GM12874 (cell line): Measurements from ENCODE around the gene CHL1.

ENCODE experiments used
- TF ChIP-seq, protein P1 (sequence below): IDR thresholded peaks from 2 replicates; pipeline ENCODE4 v1.5.1; 2011; ENCODE audit warnings: low read depth, mild to moderate bottlenecking, control low read depth, low read length, moderate library complexity; ENCODE audit not compliant: insufficient read depth

The CHL1 gene

DNA sequence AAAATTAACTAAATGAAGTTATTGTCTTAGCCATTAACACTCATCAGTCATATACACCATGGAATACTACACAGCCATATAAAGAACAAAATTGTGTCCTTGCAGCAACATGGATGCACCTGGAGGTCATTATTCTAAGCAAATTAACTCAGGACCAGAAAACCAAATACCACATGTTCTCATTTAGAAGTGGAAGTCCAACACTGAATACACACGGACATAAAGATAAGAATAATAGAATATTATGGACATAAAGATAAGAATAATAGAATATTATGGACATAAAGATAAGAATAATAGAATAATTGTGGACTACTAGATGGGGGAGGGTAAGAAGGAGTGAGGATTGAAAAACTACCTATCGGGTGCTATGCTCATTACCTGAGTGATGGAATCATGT, 122.3 kb downstream of the CHL1 start:
- TF ChIP-seq, protein P1, sequence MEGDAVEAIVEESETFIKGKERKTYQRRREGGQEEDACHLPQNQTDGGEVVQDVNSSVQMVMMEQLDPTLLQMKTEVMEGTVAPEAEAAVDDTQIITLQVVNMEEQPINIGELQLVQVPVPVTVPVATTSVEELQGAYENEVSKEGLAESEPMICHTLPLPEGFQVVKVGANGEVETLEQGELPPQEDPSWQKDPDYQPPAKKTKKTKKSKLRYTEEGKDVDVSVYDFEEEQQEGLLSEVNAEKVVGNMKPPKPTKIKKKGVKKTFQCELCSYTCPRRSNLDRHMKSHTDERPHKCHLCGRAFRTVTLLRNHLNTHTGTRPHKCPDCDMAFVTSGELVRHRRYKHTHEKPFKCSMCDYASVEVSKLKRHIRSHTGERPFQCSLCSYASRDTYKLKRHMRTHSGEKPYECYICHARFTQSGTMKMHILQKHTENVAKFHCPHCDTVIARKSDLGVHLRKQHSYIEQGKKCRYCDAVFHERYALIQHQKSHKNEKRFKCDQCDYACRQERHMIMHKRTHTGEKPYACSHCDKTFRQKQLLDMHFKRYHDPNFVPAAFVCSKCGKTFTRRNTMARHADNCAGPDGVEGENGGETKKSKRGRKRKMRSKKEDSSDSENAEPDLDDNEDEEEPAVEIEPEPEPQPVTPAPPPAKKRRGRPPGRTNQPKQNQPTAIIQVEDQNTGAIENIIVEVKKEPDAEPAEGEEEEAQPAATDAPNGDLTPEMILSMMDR: no peak

DNA sequence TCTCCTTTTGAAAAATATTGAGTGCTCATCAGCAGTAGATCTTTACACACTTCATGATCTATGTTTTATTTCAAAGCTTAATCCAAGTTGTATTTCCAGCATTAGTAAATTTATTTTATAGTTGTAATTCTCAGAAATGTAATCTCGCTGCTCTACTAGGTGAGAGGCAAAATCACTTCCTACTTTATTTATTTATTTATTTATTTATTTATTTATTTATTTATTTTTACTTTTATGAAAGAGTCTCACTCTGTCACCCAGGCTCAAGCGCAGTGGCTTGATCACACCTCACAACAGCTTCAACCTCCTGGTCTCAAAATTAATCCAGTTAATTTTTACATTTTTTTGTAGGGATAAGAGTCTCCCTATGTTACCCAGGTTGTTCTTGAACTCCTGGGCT, 127.9 kb downstream of the CHL1 start:
- TF ChIP-seq, protein P1: no peak

DNA sequence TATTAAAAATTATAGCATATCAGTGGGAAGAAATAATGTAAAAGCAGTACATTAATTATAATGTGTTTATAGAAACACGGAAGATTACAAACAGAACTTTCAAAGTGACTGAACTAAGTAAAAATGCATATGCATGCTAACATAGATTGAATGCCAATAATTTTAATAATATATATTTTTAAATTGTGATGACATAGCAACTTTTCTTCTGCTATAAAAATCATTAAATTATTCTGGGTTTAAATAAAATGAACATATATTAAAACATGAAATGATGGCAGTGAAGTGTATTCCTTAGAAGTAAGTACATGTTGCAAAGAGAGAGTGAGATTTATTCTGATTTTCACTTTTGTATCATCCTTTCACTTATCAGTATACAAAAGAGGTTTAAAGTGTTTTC, 128.9 kb downstream of the CHL1 start:
- TF ChIP-seq, protein P1: no peak

DNA sequence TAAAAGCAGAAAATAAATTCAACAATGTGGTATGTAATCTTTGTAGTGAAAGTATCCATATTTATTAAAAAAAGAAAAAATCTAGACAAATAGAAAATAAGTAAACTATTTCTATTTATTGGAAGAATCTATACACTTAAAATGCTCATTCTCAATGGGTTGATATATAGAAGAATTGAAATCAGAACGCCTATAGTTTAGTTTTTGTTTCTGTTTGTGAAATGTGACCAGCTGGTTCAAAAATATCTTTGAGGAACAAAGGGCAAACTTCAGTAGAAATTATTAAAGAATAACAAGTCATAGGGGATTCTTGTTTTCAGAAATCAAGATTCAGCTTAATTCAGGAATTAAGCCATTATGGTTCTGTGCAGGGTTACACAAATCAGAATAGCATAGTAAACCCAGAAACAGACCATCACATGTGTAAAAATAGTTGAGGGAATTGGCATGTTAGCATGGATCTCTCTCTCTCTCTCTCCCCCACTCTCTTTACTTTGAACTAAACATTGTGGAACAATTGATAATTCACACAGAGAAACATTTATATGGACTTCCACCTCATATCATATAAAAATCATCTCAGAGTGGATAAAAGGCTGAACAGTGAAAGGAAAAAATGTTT, 134.0 kb downstream of the CHL1 start:
- TF ChIP-seq, protein P1: no peak

DNA sequence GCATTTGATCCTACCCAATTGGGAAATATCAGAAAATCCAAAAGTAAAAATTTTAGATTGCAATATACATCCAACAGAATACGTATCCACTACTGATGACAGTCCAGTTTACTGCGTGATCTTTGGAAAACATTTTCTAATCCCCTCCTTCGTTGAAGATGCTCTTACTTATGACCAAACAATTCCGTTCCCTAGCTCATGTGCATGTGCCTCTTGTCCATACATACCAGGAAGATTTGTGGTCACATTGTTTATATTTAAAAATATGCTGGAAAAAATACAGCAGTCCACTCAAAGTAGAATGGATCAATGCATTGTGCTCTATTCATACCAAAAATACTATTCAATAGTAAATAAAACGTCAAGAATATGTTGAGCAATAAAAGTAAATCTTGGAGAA, 135.3 kb downstream of the CHL1 start:
- TF ChIP-seq, protein P1: no peak

DNA sequence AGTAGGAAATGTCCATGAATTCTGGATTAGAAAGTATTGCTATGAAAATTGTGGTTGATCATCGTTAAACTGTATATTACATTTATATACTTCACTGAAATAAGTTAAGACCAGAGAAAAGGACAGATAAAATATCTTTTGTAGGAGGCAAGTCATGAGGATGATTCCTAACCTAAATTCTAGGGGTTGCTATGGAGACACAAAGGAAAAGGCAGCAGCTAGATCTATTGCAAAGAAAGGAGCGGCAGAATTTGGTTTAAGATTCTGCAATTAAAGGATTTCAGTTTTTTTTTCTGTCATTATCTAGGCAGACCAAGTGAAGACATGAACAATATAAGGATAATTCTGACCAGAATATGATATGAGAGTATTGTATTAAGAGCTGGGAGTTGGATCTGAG, 136.1 kb downstream of the CHL1 start:
- TF ChIP-seq, protein P1: no peak

DNA sequence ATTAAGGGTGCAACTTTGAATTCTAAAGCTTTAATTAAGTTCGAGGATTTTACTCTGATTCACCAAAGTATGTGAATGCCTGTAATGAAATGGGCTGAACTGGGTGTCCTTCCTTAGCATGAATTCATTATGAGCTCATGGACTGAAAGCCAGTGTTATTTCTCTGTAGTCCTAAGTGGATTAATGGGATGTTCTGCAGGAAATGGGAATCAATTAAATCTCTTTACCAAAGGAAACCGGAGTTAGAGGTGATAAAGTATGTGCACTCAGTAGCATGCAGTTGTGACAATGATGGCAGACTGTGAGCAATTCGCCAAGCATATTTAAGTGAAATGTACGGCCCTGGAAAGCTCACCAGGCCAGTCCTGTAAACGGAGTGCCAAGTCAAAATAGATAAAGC, 138.7 kb downstream of the CHL1 start:
- TF ChIP-seq, protein P1: no peak
